ENCODE results near the gene NFE2L1. TPM values are rescaled to one million over a fixed set of nuclear protein-coding genes. Genes with fewer than 3 reads are reported as not detected.
A peak's percentile ranks its signal among the peaks of the same experiment; 100 is the strongest.

NFE2L1 gene
- total RNA-seq, 1 experiment from 2014 or later: 149 TPM

DNA sequence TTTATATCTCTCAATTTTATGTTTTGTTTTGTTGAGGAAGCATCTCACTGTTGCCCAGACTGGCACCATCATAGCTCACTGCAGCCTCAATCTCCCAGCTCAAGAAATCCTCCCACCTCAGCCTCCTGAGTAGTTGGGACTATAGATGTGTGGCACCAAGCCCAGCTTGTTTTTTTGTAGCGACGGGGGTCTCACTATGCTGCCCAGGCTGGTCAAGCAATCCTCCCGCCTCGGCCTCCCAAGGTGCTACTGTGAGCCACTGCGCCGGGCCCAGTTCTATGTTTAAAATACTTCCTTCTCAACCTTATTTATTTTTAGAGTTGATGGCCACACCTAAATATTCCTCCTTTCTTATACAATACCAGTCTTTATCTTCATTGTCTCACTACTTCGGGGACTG, 1.9 kb upstream of the NFE2L1 start:
- Mint-ChIP-seq H3K4me3 (peak overlapping the region; percentile 93), H3K36me3 (peaks cover 10% of the 10 kb centered on the region), H3K27ac (peak overlapping the region; percentile 100), H3K4me1 (peaks cover 40% of the 10 kb centered on the region), H3K27me3 (ENCODE audit: low read depth) (no peaks in the 10 kb centered on the region), H3K9me3 (no peaks in the 10 kb centered on the region)
- TF ChIP-seq JUN (CRISPR knock-in tag; IDR thresholded peaks at IDR 0.05) (no peak), ESRRA (CRISPR knock-in tag; IDR thresholded peaks at IDR 0.05; ENCODE audit: borderline replicate concordance) (no peak), RELA (CRISPR knock-in tag; IDR thresholded peaks at IDR 0.05; ENCODE audit: borderline replicate concordance) (no peak), ZNF121 (CRISPR knock-in tag; IDR thresholded peaks at IDR 0.05) (peak; percentile 92), HMGA2 (CRISPR knock-in tag; IDR thresholded peaks at IDR 0.05) (no peak), OVOL2 (CRISPR knock-in tag; IDR thresholded peaks at IDR 0.05; ENCODE audit: borderline replicate concordance) (no peak), FOXP1 (CRISPR knock-in tag; IDR thresholded peaks at IDR 0.05; ENCODE audit: borderline replicate concordance) (no peak), GABPB1 (CRISPR knock-in tag; IDR thresholded peaks at IDR 0.05) (no peak), NFATC4 (CRISPR knock-in tag; IDR thresholded peaks at IDR 0.05) (no peak), GTF2I (CRISPR knock-in tag; conservative IDR thresholded peaks at IDR 0.05) (0 out of 2 replicates have a peak, but pooled peaks have one; percentile 34), ZNF138 (CRISPR knock-in tag; conservative IDR thresholded peaks at IDR 0.05) (no peak), TEAD4 (CRISPR knock-in tag; IDR thresholded peaks at IDR 0.05) (no peak)
- TF ChIP-seq, protein P1, sequence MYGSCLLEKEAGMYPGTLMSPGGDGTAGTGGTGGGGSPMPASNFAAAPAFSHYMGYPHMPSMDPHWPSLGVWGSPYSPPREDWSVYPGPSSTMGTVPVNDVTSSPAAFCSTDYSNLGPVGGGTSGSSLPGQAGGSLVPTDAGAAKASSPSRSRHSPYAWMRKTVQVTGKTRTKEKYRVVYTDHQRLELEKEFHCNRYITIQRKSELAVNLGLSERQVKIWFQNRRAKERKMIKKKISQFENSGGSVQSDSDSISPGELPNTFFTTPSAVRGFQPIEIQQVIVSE (CRISPR knock-in tag; IDR thresholded peaks at IDR 0.05; ENCODE audit: borderline replicate concordance): no peak
- TF ChIP-seq, protein P2, sequence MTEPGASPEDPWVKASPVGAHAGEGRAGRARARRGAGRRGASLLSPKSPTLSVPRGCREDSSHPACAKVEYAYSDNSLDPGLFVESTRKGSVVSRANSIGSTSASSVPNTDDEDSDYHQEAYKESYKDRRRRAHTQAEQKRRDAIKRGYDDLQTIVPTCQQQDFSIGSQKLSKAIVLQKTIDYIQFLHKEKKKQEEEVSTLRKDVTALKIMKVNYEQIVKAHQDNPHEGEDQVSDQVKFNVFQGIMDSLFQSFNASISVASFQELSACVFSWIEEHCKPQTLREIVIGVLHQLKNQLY (CRISPR knock-in tag; IDR thresholded peaks at IDR 0.05): no peak
- TF ChIP-seq, protein P3, sequence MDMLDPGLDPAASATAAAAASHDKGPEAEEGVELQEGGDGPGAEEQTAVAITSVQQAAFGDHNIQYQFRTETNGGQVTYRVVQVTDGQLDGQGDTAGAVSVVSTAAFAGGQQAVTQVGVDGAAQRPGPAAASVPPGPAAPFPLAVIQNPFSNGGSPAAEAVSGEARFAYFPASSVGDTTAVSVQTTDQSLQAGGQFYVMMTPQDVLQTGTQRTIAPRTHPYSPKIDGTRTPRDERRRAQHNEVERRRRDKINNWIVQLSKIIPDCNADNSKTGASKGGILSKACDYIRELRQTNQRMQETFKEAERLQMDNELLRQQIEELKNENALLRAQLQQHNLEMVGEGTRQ (CRISPR knock-in tag; IDR thresholded peaks at IDR 0.05): no peak
- POLR2A ChIA-PET: interaction anchor here (1.4 to 3.1 kb wide), 2 partner anchors 9 to 12 kb away, joined by 3 to 17 read pairs; no protein-coding TSS in a partner anchor
- ATAC-seq: no peak
- DNase-seq (ENCODE audit: low spot score): no peak
- CTCF ChIA-PET: interaction anchor here (10.4 kb wide), 1 partner anchor 20 kb away, joined by 108 read pairs; no protein-coding TSS in a partner anchor

DNA sequence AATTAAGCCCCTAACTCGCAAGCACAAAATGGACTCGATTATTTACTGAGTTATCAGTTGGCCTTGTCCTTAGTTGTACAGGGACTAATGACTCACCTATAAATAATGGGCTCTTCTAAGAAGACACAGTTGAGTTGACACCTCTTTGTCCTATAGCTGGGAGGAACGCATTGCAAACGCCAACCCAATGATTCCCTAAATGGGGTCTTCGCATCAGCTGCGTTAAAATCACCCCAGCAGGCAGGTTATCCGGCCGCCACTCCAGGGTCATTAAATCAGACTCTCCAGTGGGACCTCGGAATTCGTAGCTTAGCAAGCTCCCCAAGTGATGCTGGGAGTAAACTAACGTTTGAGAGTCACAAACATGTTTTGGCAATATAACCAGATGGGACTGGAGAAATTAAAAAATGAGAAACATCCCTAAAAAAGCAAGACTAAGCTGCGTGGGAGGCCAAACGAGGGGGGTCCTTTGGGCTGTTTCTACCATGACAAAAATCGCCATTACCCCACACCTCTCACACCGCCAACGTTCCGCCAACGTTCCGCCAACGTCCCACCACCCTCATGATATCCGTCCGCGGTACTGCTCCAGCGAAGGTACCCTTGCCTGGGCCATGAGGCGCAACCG, 932 bp upstream of the NFE2L1 start:
- DNase-seq (ENCODE audit: low spot score) (no peak), ATAC-seq (no peak)
- peak overlapping the region; percentile 100 for H3K27ac Mint-ChIP-seq
- H3K9me3 Mint-ChIP-seq: no peaks in the 10 kb centered on the region
- peaks cover 18% of the 10 kb centered on the region for H3K36me3 Mint-ChIP-seq
- no peaks in the 10 kb centered on the region for H3K27me3 Mint-ChIP-seq (ENCODE audit: low read depth)
- H3K4me1 Mint-ChIP-seq: peaks cover 49% of the 10 kb centered on the region
- H3K4me3 Mint-ChIP-seq: peak overlapping the region; percentile 93
- TF ChIP-seq CBFB (CRISPR knock-in tag; IDR thresholded peaks at IDR 0.05; ENCODE audit: low read depth) (0 out of 2 replicates have a peak, but pooled peaks have one; percentile 48), ZNF317 (CRISPR knock-in tag; IDR thresholded peaks at IDR 0.05; ENCODE audit: borderline replicate concordance, low read depth) (no peak), ESRRA (CRISPR knock-in tag; IDR thresholded peaks at IDR 0.05; ENCODE audit: borderline replicate concordance) (0 out of 2 replicates have a peak, but pooled peaks have one; percentile 4), ELF4 (CRISPR knock-in tag; IDR thresholded peaks at IDR 0.05; ENCODE audit: low read depth) (no peak), IRF2 (CRISPR knock-in tag; IDR thresholded peaks at IDR 0.05; ENCODE audit: borderline replicate concordance, low read depth) (no peak), TP53 (CRISPR knock-in tag; IDR thresholded peaks at IDR 0.05) (peak; percentile 84; the same call in 1 of the 2 replicates), EMX1 (CRISPR knock-in tag; IDR thresholded peaks at IDR 0.05) (0 out of 2 replicates have a peak, but pooled peaks have one; percentile 65)
- TF ChIP-seq, protein P2 (CRISPR knock-in tag; IDR thresholded peaks at IDR 0.05): 0 out of 2 replicates have a peak, but pooled peaks have one; percentile 56
- TF ChIP-seq, protein P4, sequence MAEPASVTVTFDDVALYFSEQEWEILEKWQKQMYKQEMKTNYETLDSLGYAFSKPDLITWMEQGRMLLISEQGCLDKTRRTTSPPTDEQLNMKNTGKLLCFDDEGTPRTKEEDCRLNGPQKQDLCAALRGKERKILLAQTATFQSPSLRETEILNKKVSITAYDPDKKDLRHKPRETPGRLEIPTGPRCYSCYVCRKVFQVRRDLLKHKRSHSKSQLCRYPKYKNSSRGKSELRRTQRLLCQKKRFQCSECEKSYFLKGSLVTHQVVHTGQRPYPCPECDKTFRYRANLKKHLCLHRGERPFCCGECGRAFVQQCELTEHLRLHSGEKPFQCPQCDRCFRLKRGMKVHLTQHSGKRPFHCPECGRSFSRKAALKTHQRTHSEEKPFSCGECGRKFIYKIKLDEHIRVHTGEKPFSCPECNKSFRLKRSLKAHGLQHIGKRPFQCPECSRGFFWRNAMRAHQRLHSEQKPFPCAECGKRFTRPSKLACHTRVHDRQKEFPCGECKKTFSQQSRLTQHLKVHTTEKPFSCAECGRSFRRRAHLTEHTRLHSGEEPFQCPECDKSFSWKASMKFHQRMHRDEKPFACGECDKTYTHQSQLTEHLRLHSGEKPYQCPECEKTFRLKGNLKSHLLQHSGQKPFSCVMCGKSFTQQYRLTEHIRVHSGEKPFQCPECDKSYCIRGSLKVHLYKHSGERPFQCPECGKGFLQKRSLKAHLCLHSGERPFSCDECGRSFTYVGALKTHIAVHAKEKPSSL (CRISPR knock-in tag; conservative IDR thresholded peaks at IDR 0.05): no peak
- TF ChIP-seq, protein P5, sequence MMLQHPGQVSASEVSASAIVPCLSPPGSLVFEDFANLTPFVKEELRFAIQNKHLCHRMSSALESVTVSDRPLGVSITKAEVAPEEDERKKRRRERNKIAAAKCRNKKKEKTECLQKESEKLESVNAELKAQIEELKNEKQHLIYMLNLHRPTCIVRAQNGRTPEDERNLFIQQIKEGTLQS (CRISPR knock-in tag; conservative IDR thresholded peaks at IDR 0.05): no peak
- TF ChIP-seq, protein P6, sequence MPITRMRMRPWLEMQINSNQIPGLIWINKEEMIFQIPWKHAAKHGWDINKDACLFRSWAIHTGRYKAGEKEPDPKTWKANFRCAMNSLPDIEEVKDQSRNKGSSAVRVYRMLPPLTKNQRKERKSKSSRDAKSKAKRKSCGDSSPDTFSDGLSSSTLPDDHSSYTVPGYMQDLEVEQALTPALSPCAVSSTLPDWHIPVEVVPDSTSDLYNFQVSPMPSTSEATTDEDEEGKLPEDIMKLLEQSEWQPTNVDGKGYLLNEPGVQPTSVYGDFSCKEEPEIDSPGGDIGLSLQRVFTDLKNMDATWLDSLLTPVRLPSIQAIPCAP (CRISPR knock-in tag; IDR thresholded peaks at IDR 0.05): no peak
- TF ChIP-seq, protein P7, sequence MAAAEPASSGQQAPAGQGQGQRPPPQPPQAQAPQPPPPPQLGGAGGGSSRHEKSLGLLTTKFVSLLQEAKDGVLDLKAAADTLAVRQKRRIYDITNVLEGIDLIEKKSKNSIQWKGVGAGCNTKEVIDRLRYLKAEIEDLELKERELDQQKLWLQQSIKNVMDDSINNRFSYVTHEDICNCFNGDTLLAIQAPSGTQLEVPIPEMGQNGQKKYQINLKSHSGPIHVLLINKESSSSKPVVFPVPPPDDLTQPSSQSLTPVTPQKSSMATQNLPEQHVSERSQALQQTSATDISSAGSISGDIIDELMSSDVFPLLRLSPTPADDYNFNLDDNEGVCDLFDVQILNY (CRISPR knock-in tag; IDR thresholded peaks at IDR 0.05): no peak
- ChIA-PET POLR2A (interaction anchor here (0.9 to 3.5 kb wide), 6 partner anchors 8 to 152 kb away, joined by 3 to 32 read pairs (median 4); partner anchors contain the start of gene SP2), CTCF (interaction anchor here (0.7 to 10.4 kb wide), 7 partner anchors 9 to 204 kb away, joined by 4 to 108 read pairs (median 4); partner anchors contain the start of gene CDK5RAP3)
